OCI-LY7 (cell line): ENCODE measurements around the gene CDHR2. TPM values are rescaled to one million over a fixed set of nuclear protein-coding genes. Genes with fewer than 3 reads are reported as not detected.

Experiments
- BruUV-seq: library from RNA; stranded (reverse); fragments of 400-500 nt; replicated peaks from 2 replicates; lab custom pipeline; 2021; lab: Mats Ljungman, UMichigan
- CTCF ChIA-PET: fragments of 300-600 bp; sonication (Branson Sonifier 250); formaldehyde crosslinking; loops from one replicate; lab custom pipeline; 2022; ENCODE audit warnings: antibody characterized with exemption; ENCODE audit not compliant: unreplicated experiment; lab: Charles Lee
- POLR2A ChIA-PET: fragments of 300-600 bp; sonication (Branson Sonifier 250); formaldehyde crosslinking; loops from one replicate; lab custom pipeline; 2022; ENCODE audit warnings: antibody characterized with exemption; lab: Charles Lee
- DNase-seq: peaks from one replicate; pipeline ENCODE4 v3.0.0-alpha.2; 2015; ENCODE audit warnings: low spot score
- H2AFZ ChIP-seq: fragments of 200-600 bp; sonication (generic), shearing (Covaris generic); 2 replicates; pipeline ENCODE4 v1.6.1; 2014; ENCODE audit warnings: mild to moderate bottlenecking, antibody characterized with exemption, low read length, moderate library complexity
- H3K27ac ChIP-seq: fragments of 200-600 bp; sonication (generic); 2 replicates; pipeline ENCODE4 v1.5.1; 2014; ENCODE audit warnings: mixed run types, low read depth, mild to moderate bottlenecking, moderate library complexity, low read length, inconsistent platforms; ENCODE audit not compliant: poor library complexity, severe bottlenecking
- H3K36me3 ChIP-seq: fragments of 200-600 bp; sonication (generic); 2 replicates; pipeline ENCODE4 v1.6.1; 2014; ENCODE audit warnings: mild to moderate bottlenecking, antibody characterized with exemption, low read length, moderate library complexity, mixed read lengths; ENCODE audit not compliant: insufficient read depth
- H3K4me1 ChIP-seq: fragments of 200-600 bp; sonication (generic); 2 replicates; pipeline ENCODE4 v1.5.1; 2014; ENCODE audit warnings: mild to moderate bottlenecking, low read length; ENCODE audit not compliant: insufficient read depth, poor library complexity, severe bottlenecking
- H3K4me2 ChIP-seq: fragments of 200-600 bp; sonication (generic); 2 replicates; pipeline ENCODE4 v1.6.1; 2014; ENCODE audit warnings: mild to moderate bottlenecking, low read length
- H3K4me3 ChIP-seq: fragments of 200-600 bp; sonication (generic); 2 replicates; pipeline ENCODE4 v1.5.1; 2014; ENCODE audit warnings: mild to moderate bottlenecking, low read depth, low read length; ENCODE audit not compliant: poor library complexity, severe bottlenecking
- H3K79me2 ChIP-seq: fragments of 200-600 bp; sonication (generic); 2 replicates; pipeline ENCODE4 v1.6.1; 2016; ENCODE audit warnings: low read depth, mild to moderate bottlenecking, low read length, moderate library complexity, mixed read lengths; ENCODE audit not compliant: insufficient read depth
- H3K9me2 ChIP-seq: fragments of 200-600 bp; sonication (generic); 2 replicates; pipeline ENCODE4 v1.6.1; 2016; ENCODE audit warnings: mild to moderate bottlenecking, low read length, mixed read lengths; ENCODE audit not compliant: insufficient read depth
- H3K9me3 ChIP-seq: fragments of 200-600 bp; sonication (generic); 2 replicates; pipeline ENCODE4 v1.6.1; 2014; ENCODE audit warnings: mild to moderate bottlenecking, mixed run types, low read length, mixed read lengths
- H4K20me1 ChIP-seq: fragments of 200-600 bp; sonication (generic); 2 replicates; pipeline ENCODE4 v1.6.1; 2014; ENCODE audit warnings: mild to moderate bottlenecking, antibody characterized with exemption, low read length, moderate library complexity, mixed read lengths; ENCODE audit not compliant: insufficient read depth
- EZH2phosphoT487 ChIP-seq: fragments of 200-600 bp; sonication (generic); IDR thresholded peaks from 2 replicates; pipeline ENCODE4 v1.6.1; 2018; ENCODE audit warnings: low read depth, borderline replicate concordance, mild to moderate bottlenecking, mixed run types, antibody characterized with exemption, low read length, moderate library complexity, mixed read lengths
- intact Hi-C: fragments of 100-400 bp; cut with micrococcal nuclease; formaldehyde crosslinking; loops from one replicate; pipeline ENCODE4 v1.10.0; 2022; ENCODE audit not compliant: unreplicated experiment
- total RNA-seq, 2 experiments: library from RNA; depleted of rRNA in 1 of 2; stranded (reverse); fragments of >200 nt in 1 of 2; shearing (Covaris generic) in 1 of 2; gene quantifications; 2 replicates each; pipeline ENCODE4 v1.2.3, GENCODE V29; 2014 to 2022
- TF ChIP-seq, protein P1 (sequence below): fragments of 200-600 bp; sonication (generic); conservative IDR thresholded peaks from 2 replicates; pipeline ENCODE4 v1.5.1; 2014; ENCODE audit warnings: mild to moderate bottlenecking, antibody characterized with exemption, low read length, moderate library complexity, mixed read lengths

CDHR2 gene
- total RNA-seq, 2 experiments from 2014 or later = 0.25 to 3.8 TPM

DNA sequence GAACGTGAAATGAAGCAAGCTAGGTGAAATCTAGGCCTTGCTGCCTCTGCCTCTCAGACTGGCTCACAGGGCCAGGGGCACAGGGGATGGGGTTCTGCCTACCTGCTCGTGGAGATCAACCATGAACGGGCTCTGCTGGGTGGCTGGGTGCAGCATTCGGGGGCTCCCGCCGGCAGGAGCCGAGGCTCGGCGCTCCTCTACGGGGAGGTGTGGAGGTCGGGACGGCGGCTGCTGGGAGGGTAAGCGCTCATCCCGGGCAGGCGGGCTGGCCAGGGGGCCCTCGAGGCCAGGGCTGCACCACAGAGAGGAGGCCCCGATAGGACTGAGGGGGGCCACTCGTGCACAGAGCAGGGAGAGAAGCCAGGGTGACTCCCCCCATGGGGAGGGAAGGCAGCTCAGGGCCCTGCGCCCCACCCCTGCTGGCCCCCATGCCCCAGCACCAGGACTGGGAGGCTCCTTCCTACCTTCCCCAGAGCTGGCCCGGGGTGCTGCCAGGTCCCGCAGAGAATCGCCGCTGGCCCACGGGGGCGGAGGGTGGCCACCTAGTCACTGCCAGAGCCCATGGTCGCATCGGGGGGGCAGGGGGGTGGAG, 17.1 kb upstream of the CDHR2 start:
- intact Hi-C loops = loop anchor here (10.0 kb wide), 1 partner anchor 473 kb away; the partner anchor contains the start of gene UIMC1
- Histone ChIP-seq H3K36me3 (peaks cover 81% of the 10 kb centered on the region), H3K27ac (peak overlapping the region; percentile 99), H3K4me1 (peaks cover 81% of the 10 kb centered on the region), H2AFZ (no peak overlapping the region), H3K9me2 (no peaks in the 10 kb centered on the region), H3K79me2 (peaks cover 52% of the 10 kb centered on the region), H4K20me1 (0 out of 2 replicates have a peak, but pooled peaks cover 7% of the 10 kb centered on the region), H3K9me3 (no peaks in the 10 kb centered on the region), H3K4me3 (peak overlapping the region; percentile 64), H3K4me2 (peak overlapping the region; percentile 95)
- ChIA-PET CTCF (interaction anchor here (1.0 to 1.6 kb wide), 2 partner anchors 12 to 14 kb away, joined by 3 to 4 read pairs; no protein-coding TSS in a partner anchor), POLR2A (interaction anchor here (0.6 to 2.4 kb wide), 2 partner anchors 8 to 20 kb away, joined by 3 to 10 read pairs; no protein-coding TSS in a partner anchor)
- DNase-seq = no peak
- BruUV-seq = no TSS peak
- no peak for TF ChIP-seq EZH2phosphoT487
- TF ChIP-seq, protein P1, sequence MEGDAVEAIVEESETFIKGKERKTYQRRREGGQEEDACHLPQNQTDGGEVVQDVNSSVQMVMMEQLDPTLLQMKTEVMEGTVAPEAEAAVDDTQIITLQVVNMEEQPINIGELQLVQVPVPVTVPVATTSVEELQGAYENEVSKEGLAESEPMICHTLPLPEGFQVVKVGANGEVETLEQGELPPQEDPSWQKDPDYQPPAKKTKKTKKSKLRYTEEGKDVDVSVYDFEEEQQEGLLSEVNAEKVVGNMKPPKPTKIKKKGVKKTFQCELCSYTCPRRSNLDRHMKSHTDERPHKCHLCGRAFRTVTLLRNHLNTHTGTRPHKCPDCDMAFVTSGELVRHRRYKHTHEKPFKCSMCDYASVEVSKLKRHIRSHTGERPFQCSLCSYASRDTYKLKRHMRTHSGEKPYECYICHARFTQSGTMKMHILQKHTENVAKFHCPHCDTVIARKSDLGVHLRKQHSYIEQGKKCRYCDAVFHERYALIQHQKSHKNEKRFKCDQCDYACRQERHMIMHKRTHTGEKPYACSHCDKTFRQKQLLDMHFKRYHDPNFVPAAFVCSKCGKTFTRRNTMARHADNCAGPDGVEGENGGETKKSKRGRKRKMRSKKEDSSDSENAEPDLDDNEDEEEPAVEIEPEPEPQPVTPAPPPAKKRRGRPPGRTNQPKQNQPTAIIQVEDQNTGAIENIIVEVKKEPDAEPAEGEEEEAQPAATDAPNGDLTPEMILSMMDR = no peak

DNA sequence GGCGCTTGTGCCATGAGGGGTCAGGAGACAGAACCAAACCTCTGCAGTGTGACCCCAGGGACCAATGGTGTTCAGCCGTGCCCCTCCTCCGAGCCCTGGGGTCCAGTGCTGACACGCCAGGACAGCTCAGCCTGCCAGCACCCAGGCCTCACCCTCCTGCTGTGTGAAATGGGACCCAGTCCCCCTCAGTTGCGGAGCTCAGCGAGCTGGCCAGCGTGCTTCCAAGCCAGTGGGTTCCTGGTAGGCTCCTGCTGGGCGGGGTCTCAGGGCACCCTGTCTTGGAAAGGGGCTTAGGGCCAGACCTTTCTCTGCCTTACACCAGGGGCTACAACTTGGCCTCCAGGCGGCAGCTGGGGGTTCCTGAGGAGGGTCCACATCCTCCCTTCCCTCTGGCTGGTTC, 16.3 kb upstream of the CDHR2 start:
- POLR2A ChIA-PET = interaction anchor here (0.6 kb wide), 2 partner anchors 21 to 22 kb away, joined by 3 to 4 read pairs; no protein-coding TSS in a partner anchor

More for the DNA sequence above, 16.3 kb upstream of the CDHR2 start:
- DNase-seq = no peak
- Histone ChIP-seq H4K20me1 (0 out of 2 replicates have a peak, but pooled peaks cover 7% of the 10 kb centered on the region), H3K4me1 (peaks cover 73% of the 10 kb centered on the region), H3K36me3 (peaks cover 73% of the 10 kb centered on the region), H3K9me3 (no peaks in the 10 kb centered on the region), H3K79me2 (peaks cover 50% of the 10 kb centered on the region), H3K27ac (peak overlapping the region; percentile 99), H3K9me2 (no peaks in the 10 kb centered on the region), H3K4me3 (peak overlapping the region; percentile 79), H3K4me2 (peak overlapping the region; percentile 95), H2AFZ (no peak overlapping the region)
- no peak for TF ChIP-seq EZH2phosphoT487
- TF ChIP-seq, protein P1 = no peak
- BruUV-seq = no TSS peak
- CTCF ChIA-PET = no interaction called here
- intact Hi-C loops = loop anchor here (10.0 kb wide), 1 partner anchor 472 kb away; the partner anchor contains the start of gene UIMC1
